GM12891 (cell line): ENCODE measurements around the gene CDH23.

Source experiments
- DNase-seq: peaks from one replicate; pipeline ENCODE4 v3.0.0; 2011; ENCODE audit warnings: low spot score; ENCODE audit not compliant: insufficient read length
- FAIRE-seq: peaks from 2 replicates; lab custom pipeline; 2011; peaks lifted over from hg19 to GRCh38; lab: Jason Lieb, UNC
- PAX5 ChIP-seq: IDR thresholded peaks from 2 replicates; pipeline ENCODE4 v1.6.1; 2011; ENCODE audit warnings: low read length, moderate library complexity, mild to moderate bottlenecking; ENCODE audit not compliant: insufficient read depth, severe bottlenecking
- POLR2A ChIP-seq: IDR thresholded peaks from 2 replicates; pipeline ENCODE4 v1.6.1; 2011; ENCODE audit warnings: low read depth, low read length, control low read depth
- POLR2AphosphoS5 ChIP-seq: IDR thresholded peaks from 2 replicates; pipeline ENCODE4 v1.6.1; 2011; ENCODE audit warnings: low read depth, low read length, control low read depth
- POU2F2 ChIP-seq: IDR thresholded peaks from 2 replicates; pipeline ENCODE4 v1.6.1; 2011; ENCODE audit warnings: low read depth, mild to moderate bottlenecking, control low read depth, low read length, moderate library complexity
- SPI1 ChIP-seq: IDR thresholded peaks from 2 replicates; pipeline ENCODE4 v1.6.1; 2011; ENCODE audit warnings: low read depth, low read length, control low read depth
- TAF1 ChIP-seq: IDR thresholded peaks from 2 replicates; pipeline ENCODE4 v1.6.1; 2011; ENCODE audit warnings: low read depth, low read length, control low read depth

The CDH23 gene

GRCh38 chr10:71641986-71642385 lies 245.3 kb downstream of the CDH23 start:
- FAIRE-seq: no peak
- TF ChIP-seq PAX5: no peak
- TF ChIP-seq TAF1: no peak
- TF ChIP-seq POU2F2: no peak
- DNase-seq: no peak

DNA sequence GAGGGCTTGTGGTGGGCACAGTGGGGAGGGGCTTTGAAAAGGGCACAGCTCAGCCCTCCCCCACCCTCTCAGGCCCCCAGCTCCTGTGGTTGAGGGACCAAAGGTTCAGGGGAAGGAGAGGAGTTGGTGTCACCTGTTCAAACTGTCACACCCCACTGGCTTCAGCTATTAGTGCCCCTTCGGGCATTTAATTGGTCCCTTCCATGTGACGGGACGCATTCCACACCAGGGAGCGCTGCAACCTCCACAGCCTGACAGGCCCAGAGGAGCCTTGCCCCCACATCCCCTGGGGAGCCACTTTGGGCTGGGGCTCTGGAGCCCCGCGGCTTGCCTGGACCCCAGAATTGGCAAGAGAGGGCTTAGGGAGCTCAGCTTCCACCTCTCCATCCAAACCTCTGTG lies 247.2 kb downstream of the CDH23 start:
- no peak for FAIRE-seq
- TF ChIP-seq TAF1 (no peak), POU2F2 (no peak), POLR2AphosphoS5 (no peak), POLR2A (no peak), PAX5 (no peak), SPI1 (no peak)
- no peak for DNase-seq

GRCh38 chr10:71644307-71645180 lies 247.8 kb downstream of the CDH23 start:
- no peak for TF ChIP-seq POLR2AphosphoS5
- peak; percentile 48; the same call in 1 of the 2 replicates for TF ChIP-seq SPI1
- TF ChIP-seq POU2F2: peak; percentile 35; the same call in 1 of the 2 replicates
- DNase-seq (no peak), FAIRE-seq (peak; percentile 62)

DNA sequence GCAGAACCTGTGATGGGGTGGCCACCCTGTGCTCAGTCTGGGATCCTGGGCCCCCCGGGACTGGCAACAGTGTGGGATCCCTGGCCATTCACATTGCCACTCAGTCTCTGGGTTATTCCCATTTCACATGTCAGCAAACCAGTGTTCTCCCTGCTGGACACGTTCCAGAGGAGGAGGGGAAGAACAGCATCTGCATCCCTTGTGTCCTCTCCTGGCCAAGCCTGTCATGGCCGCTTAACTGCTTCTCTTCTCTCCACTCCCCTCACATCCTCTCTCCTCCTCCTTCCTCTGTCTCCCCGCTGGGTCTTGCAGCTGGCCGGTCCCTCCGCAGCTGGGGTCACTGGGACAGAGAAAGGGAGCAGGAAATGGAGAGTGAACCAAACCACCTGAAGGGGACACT lies 248.5 kb downstream of the CDH23 start:
- TF ChIP-seq PAX5 (no peak), POLR2A (no peak), TAF1 (no peak), SPI1 (no peak), POLR2AphosphoS5 (no peak), POU2F2 (no peak)
- FAIRE-seq: no peak
- no peak for DNase-seq

DNA sequence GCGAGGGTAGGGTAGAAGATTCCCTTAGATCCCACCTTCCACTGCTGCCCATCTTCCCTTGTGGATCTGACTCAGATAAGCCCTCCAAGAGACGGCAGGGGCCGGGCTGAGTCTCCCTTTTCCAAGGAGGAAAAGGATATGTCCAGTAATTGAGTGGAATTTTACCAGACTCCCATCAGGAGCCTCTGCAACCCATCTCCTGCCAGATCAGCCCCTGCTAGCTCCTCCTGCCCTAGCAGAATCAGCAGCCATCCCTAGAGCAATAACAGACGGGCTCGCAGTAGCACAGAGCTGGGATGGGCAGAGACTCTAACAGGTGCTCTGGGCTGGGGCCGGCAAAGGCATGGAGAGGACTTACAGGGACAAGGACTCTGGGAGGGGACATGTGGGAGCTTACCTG lies 249.3 kb downstream of the CDH23 start:
- FAIRE-seq: no peak
- TF ChIP-seq PAX5 (no peak), POU2F2 (no peak), POLR2AphosphoS5 (no peak), TAF1 (no peak), POLR2A (no peak), SPI1 (no peak)

DNA sequence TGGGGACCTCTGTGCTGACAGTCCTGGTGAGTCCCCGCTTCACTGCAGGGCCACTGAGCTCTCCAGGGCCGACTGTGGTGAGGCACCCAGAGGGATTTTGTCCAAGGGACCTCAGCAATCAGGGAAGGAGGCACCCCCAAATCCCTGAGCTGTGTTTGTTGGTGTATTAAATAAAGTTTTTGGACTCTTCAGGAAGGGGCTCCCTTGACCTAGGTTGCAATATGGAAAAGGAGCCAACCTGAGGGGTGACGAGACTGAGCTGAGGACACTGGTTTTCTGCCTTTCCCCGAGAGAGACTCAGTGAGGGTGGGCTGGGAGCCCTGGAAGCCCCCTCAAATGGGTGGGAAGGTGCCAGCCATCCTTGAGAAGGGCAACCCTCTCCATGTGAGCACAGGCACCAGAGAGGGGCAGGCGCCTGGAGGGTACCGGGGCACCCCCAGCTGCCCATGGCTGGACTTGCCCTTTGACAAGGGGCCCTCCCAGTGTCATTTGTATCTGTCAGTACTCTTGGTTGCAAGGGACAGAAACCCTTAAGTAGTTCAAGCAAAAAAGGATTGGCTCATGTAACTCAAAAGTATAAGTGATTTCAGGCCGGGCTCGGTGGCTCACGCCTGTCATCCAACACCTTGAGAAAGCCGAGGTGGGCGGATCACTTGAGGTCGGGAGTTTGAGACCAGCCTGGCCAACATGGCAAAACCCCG lies 250.0 kb downstream of the CDH23 start:
- DNase-seq (no peak), FAIRE-seq (no peak)
- TF ChIP-seq PAX5: no peak

More for the DNA sequence above, 249.3 kb downstream of the CDH23 start:
- no peak for DNase-seq

DNA sequence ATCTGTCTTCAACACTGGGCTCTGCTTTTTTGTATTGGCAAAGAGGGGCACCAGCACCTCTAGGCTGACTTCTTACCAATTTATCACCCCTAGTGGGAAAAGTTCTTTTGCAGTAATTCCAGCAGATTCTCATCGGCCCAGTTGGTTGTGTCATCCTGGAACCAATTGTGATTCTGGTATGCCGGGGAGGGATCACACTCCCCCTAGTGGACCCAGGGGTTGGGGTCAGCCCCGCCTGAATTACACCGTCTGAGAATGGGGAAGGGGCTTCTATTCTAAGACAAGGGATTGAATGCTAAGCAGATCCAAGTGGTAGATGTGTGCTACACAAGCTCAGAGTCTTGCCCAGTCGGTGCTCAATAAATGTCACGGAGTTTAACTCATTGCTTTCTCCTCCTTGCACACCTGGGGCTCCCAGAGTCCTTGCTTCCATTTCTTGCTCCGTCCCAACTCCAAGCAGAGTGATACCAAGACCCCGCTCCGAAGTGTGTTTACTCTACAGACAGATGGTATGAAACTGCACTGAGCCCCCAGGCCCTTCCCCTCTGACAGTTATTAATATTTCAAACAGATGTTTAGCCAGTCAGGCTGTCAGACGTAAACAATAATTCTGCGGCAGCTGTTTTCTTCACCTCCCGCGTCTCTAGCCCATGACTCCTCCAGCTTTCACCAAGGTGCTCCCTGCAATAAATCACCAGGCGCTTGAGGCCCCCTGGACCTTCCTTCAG lies 251.0 kb downstream of the CDH23 start:
- no peak for DNase-seq
- no peak for FAIRE-seq
- TF ChIP-seq PAX5 (no peak), TAF1 (no peak), POU2F2 (no peak), POLR2AphosphoS5 (no peak), POLR2A (no peak)

DNA sequence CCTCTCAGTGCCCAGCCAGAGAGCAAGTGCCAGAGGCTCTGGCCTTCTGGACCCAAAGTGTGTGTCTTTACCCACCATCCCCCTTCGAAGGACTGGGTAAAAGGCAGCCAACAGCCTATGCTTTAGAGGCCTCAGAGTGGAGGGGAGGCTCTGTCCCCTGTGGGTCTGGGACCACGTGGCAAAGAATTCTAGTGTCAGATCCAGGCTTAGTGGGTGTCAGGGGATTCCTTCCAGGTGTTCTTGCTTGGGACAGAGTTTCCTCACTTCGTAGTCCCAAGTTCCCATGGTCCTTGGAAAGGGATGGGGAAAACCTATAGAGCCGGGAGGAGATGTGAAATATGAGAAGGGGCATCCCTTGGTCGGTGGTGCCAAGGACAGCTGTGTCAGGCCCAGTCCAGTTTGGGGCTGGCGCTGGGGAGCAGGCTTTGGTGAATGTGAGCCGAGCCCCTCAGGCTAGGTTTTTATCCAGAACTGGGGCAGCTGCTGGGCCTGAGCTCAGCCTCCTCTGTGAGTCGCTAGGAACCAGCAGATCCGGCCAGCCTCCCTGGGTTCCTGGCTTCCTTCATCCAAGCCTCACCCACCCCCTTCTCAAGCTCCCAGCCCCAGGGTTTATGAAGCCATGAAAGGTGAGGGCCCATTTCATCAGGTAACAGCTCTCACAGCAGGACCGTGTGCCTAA lies 251.7 kb downstream of the CDH23 start:
- TF ChIP-seq POU2F2: no peak
- TF ChIP-seq SPI1: no peak
- no peak for TF ChIP-seq PAX5
- TF ChIP-seq POLR2AphosphoS5: no peak
- no peak for TF ChIP-seq POLR2A
- no peak for TF ChIP-seq TAF1
- DNase-seq (no peak), FAIRE-seq (no peak)

GRCh38 chr10:71648933-71649320 lies 252.2 kb downstream of the CDH23 start:
- TF ChIP-seq POLR2AphosphoS5 (no peak), SPI1 (no peak), POLR2A (no peak), PAX5 (no peak), POU2F2 (no peak), TAF1 (no peak)
- DNase-seq: no peak
- FAIRE-seq: no peak
